Fibroblast of the conjunctiva (primary cell): ENCODE measurements around the gene TIGD7.

Experiments used
- DNase-seq: peaks from one replicate; pipeline ENCODE4 v3.0.0-alpha.2; 2010; ENCODE audit warnings: low read depth

The TIGD7 gene, protein sequence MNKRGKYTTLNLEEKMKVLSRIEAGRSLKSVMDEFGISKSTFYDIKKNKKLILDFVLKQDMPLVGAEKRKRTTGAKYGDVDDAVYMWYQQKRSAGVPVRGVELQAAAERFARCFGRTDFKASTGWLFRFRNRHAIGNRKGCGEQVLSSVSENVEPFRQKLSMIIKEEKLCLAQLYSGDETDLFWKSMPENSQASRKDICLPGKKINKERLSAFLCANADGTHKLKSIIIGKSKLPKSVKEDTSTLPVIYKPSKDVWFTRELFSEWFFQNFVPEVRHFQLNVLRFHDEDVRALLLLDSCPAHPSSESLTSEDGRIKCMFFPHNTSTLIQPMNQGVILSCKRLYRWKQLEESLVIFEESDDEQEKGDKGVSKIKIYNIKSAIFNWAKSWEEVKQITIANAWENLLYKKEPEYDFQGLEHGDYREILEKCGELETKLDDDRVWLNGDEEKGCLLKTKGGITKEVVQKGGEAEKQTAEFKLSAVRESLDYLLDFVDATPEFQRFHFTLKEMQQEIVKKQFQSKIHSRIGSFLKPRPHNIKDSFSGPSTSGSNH

GRCh38 chr16:3305109-3306068 is at the start of gene TIGD7, which contains the start of gene ZNF75A:
TSS of gene TIGD7 (minus strand) at chr16:3305430. CDS start at chr16:3300614, 4,816 bp downstream.
TSS of gene ZNF75A (plus strand) at chr16:3305497. CDS start at chr16:3308429, 2,932 bp downstream.
- DNase-seq = peak; percentile 67

- DNase-seq = no peak
These were observed 43.9 kb upstream of the TIGD7 start for GRCh38 chr16:3349175-3349574.

DNA sequence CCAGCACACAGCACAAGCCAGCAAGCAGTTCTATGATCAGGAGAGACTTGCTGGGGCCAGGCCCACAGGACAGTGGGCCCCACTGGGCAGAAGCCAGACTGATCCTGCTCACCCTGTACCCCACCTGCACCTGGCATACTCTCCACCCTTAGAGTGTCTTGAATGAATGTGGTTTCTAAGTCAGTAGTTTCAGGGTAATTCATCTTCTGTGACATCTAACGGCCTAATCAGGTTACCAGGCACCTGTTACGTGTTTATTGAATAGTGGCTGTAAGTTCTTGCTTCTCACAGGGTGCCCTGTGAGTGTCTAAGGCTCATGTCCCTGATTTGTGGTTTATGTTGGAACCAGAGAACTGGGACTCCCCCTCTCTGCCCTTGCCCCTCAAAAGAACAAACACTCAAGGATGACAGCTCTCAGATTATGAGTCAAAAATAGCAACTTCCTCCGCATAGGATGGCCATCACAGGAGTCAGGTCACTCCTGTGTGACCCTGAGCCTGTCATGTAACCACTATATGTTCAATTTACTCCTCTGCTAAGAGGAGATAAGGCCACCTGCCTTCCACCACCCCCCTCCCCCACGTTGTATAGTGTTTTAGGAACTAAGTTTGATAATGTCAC is 43.4 kb upstream of the TIGD7 start:
- DNase-seq = no peak

- no peak for DNase-seq
These were observed 42.4 kb upstream of the TIGD7 start for GRCh38 chr16:3347586-3347985.

- DNase-seq = no peak
These were observed 40.8 kb upstream of the TIGD7 start for GRCh38 chr16:3346041-3346440.

DNA sequence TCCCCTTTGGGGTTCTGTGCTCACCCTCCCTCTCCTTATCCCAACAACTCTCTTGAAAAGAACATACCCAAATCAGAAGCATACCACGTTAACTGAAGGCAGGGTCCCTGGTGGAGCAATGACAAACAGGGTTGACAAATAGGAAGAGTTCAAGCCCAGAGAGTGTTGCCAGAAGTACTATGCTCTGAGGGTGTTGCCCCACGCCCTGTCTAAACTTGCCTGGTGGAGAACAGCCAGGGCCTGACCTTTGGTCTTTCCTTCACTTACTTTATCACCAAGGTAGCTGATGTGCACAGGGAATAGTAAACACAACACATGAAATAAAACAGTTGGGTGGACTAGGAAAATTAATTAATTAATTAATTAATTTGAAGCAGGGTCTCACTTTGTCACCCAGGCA is 23.4 kb upstream of the TIGD7 start:
- DNase-seq = no peak

DNA sequence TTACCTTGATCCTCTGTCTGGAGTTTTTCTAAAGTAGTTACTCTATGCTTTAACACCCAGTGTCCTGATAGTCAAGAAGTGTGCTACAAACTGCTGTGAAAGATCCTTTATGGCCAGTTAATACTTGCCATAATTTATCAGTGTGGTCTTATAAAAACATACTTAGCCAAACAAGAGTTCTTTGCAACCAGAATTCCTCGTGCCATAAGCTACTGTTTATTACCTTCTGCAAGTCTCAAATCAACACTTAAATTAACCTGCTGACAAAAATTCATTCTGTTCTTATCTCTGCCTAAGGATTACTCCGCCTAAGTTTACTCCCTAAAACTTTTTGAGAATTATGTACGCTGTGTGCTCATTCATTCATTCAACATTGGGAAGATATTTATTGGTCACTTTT is 22.9 kb upstream of the TIGD7 start:
- no peak for DNase-seq

DNA sequence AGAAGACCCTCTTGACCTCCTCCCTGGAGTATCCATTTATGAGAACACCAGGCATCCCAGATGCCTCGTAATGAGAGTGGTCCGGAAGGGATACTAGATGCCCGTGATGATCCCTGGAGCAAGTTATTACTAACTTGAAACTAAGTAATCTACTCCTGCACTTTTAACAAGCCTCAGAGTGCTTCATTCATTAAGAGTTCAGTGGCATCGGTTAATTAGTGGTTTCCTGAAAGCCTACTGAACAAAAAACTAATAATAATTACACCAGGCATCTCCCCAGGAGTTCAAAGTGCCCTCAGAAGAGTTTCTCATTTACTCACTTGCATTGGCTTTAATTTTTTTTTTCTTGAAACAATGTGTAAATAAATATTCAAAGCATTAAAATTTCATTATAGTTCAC is 22.3 kb upstream of the TIGD7 start:
- DNase-seq = no peak

- no peak for DNase-seq
These were observed 16.6 kb upstream of the TIGD7 start for GRCh38 chr16:3321816-3322215.

GRCh38 chr16:3317315-3317999 is 12.2 kb upstream of the TIGD7 start:
- no peak for DNase-seq

- no peak for DNase-seq
These were observed 6.3 kb upstream of the TIGD7 start for GRCh38 chr16:3311496-3311895.

DNA sequence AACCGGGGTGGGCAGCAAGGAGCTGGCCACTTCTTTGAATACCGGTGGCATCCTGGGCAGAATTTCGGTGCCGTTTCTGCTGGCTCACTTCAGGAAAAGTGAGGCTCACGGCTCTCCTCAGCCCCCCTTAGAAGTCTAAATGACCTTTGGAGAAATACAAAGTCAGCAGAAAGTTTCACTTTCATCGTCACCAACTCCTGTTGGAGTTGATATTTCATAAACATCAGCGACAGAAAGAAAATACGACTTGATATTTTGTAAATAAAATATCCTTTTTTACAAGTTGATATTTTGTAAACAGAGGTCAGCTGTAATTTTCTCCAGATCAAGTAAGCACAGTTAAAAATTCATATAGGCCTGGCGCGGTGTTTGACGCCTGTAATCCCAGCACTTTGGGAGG is 848 bp upstream of the TIGD7 start:
- DNase-seq = no peak

DNA sequence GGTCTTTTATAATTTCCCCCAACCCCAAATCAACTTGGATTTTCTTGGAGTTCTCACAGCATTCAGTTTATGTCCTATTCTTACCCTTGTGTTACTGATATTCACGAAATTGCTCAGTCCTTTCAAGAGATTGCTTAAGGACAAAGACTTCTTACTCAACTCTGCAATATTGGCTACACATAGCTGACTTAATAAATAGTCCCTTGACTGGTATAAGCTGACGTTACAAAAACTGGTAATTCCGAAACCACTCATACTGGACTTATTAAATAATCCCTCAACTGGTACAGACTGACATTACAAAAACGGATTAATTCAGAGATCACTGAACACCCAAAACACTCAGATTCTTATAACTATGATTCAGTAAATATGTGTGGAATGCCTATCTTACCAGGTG is 860 bp downstream of the TIGD7 start:
- DNase-seq = no peak

DNA sequence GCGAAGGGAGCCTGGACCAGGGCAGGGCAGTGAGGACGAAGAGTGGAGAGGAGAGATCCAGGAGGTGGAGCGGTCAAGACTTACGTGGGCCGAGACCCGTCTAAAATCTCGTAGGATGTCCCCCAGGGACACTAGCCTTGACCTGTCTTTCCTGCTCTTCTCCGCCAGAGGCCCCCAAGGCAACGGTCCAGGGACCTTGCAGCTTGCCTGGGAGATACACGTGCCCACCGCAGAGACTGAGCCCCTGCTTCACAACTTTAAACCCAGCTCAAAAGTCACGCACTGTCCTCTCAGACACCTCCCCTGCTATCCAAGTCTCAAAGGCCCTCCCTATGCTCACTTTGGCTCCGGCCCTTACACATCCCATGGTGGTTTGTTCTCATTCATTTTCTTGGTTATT is 9.4 kb downstream of the TIGD7 start:
- DNase-seq = no peak

- no peak for DNase-seq
These were observed 10.0 kb downstream of the TIGD7 start for GRCh38 chr16:3295209-3295608.

- DNase-seq = no peak
These were observed 12.6 kb downstream of the TIGD7 start for GRCh38 chr16:3292604-3293003.

GRCh38 chr16:3289998-3290673 is 15.1 kb downstream of the TIGD7 start:
- no peak for DNase-seq

GRCh38 chr16:3285131-3285530 is 20.1 kb downstream of the TIGD7 start:
- no peak for DNase-seq

GRCh38 chr16:3283543-3284447 is 21.4 kb downstream of the TIGD7 start:
- no peak for DNase-seq
